ENCODE results near the gene ABCC10.

DNA sequence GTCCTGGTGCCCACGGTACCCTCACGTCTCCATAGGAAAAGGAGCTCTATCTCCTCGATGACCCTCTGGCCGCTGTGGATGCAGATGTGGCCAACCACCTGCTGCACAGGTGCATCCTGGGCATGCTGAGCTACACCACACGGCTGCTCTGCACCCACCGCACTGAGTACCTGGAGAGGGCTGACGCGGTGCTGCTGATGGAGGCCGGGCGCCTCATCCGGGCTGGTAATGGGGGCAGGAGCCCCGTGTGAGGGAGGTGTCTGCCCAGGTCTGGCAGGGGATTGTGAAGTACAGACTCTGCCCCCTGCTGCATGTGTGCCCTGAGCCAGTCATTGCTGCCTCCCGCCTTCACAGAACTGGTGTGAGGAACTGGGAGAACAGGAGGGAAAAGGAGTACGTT, 15.6 kb downstream of the ABCC10 start:
- TF ChIP-seq ZFP36 (IDR thresholded peaks at IDR 0.05; ENCODE audit: borderline replicate concordance, partially characterized antibody) (no peak), POLR2A (IDR thresholded peaks at IDR 0.05; ENCODE audit: low read length) (no peak), NR3C1 (IDR thresholded peaks at IDR 0.05) (no peak), FOSL2 (IDR thresholded peaks at IDR 0.05) (no peak), FOSL2 (CRISPR knock-in tag; IDR thresholded peaks at IDR 0.05) (no peak), MAFK (IDR thresholded peaks at IDR 0.05; ENCODE audit: partially characterized antibody) (no peak)
- TF ChIP-seq, protein P1, sequence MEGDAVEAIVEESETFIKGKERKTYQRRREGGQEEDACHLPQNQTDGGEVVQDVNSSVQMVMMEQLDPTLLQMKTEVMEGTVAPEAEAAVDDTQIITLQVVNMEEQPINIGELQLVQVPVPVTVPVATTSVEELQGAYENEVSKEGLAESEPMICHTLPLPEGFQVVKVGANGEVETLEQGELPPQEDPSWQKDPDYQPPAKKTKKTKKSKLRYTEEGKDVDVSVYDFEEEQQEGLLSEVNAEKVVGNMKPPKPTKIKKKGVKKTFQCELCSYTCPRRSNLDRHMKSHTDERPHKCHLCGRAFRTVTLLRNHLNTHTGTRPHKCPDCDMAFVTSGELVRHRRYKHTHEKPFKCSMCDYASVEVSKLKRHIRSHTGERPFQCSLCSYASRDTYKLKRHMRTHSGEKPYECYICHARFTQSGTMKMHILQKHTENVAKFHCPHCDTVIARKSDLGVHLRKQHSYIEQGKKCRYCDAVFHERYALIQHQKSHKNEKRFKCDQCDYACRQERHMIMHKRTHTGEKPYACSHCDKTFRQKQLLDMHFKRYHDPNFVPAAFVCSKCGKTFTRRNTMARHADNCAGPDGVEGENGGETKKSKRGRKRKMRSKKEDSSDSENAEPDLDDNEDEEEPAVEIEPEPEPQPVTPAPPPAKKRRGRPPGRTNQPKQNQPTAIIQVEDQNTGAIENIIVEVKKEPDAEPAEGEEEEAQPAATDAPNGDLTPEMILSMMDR (IDR thresholded peaks at IDR 0.05) = no peak
- TF ChIP-seq, protein P2, sequence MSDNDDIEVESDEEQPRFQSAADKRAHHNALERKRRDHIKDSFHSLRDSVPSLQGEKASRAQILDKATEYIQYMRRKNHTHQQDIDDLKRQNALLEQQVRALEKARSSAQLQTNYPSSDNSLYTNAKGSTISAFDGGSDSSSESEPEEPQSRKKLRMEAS (IDR thresholded peaks at IDR 0.05) = no peak
